ENCODE data around the gene PEX16. TPM values are rescaled to one million over a fixed set of nuclear protein-coding genes. Genes with fewer than 3 reads are reported as not detected.
"Not testable (repeated sequence)": the region's sequence is repeated elsewhere in the genome, so short reads cannot be mapped to it uniquely, and the experiment has no call there.

Gene PEX16
- total RNA-seq, 1 donor from 2014 or later, result 77.7 TPM

DNA sequence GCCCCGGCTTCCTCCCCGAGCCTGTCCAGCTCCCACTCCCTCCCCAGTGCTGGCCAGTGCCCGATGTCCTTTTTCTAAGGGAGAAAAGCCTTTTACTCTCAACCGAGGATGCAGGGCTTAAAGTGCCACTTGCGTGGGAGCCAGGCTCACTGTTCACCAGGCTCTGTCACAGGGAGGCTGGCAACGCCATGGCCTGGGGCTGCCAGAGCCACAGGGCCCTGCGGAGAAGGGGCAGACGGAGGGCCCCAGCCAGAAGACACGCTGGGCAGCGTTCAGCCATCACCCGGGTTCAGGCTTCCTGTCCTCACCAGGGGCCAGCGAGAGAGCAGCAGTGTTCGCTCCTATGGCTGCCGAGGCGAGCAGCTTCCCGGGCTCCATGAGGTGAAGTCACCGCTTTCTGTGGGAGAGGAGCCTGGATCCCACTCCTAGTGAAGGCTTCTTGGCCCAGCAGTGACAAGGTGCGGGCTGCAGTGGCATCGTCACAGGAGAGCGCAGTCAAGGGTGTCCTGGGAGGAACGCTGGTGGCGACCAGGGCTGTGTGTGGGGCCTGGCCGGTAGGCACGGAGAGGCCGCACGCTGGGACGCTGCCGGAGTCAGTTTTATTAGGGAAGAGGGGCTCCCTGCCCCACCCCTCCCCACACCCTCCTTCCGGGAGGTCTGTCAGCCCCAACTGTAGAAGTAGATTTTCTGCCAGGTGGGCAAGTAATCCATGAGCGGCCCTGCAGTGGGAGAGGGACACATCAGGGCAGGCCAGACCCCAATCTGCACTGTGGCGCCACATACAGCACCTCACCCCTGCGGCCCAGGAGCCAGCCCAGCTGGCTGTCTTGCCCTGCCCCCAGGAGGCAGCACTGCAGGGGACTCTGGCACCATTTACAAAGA lies 7.8 kb downstream of the PEX16 start:
- TF ChIP-seq, protein P1, sequence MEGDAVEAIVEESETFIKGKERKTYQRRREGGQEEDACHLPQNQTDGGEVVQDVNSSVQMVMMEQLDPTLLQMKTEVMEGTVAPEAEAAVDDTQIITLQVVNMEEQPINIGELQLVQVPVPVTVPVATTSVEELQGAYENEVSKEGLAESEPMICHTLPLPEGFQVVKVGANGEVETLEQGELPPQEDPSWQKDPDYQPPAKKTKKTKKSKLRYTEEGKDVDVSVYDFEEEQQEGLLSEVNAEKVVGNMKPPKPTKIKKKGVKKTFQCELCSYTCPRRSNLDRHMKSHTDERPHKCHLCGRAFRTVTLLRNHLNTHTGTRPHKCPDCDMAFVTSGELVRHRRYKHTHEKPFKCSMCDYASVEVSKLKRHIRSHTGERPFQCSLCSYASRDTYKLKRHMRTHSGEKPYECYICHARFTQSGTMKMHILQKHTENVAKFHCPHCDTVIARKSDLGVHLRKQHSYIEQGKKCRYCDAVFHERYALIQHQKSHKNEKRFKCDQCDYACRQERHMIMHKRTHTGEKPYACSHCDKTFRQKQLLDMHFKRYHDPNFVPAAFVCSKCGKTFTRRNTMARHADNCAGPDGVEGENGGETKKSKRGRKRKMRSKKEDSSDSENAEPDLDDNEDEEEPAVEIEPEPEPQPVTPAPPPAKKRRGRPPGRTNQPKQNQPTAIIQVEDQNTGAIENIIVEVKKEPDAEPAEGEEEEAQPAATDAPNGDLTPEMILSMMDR (IDR thresholded peaks at IDR 0.05), result no peak
- H3K36me3 Mint-ChIP-seq (ENCODE audit: low read depth), result peaks cover 46% of the 10 kb centered on the region
- ATAC-seq (ENCODE audit: low read depth), result no peak
- H3K4me3 Mint-ChIP-seq, result no peak overlapping the region
- no peak for DNase-seq
- ChIA-PET POLR2A (interaction anchor here (2.5 kb wide), 1 partner anchor 8 kb away, joined by 8 read pairs; the partner anchor contains the start of gene PEX16), CTCF (no interaction called here)
- no peaks in the 10 kb centered on the region for H3K9me3 Mint-ChIP-seq
- H3K27me3 Mint-ChIP-seq, result no peaks in the 10 kb centered on the region
- H3K27ac Mint-ChIP-seq, result no peak overlapping the region
- intact Hi-C loops (cut with micrococcal nuclease), result no loop called here
- H3K4me1 Mint-ChIP-seq, result peaks cover 14% of the 10 kb centered on the region

DNA sequence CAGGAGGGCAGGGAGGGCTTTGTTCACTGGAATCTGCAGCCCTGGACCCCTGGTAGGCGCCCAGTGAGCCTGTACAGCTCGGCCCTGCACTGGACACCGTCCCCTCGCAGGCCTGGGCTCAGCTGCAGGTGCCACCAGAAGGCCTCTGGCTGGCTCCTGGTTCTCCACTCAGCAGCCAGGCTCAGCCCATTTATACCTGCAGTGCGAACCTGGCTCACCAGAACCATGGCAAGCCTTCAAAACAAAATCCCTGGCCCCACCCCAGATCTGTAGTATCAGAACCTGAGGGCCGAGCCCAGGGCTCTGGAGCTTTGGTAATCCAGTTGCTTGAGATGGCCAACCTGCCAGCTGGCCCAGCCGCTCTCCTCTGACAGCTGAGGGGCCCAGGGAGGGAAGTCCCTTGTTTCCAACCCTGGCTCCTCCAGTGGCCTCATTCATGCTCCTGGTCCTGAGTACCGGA lies 9.7 kb downstream of the PEX16 start:
- ATAC-seq (ENCODE audit: low read depth), result no peak
- TF ChIP-seq, protein P1 (IDR thresholded peaks at IDR 0.05), result no peak
- ChIA-PET CTCF (no interaction called here), POLR2A (interaction anchor here (0.6 to 2.5 kb wide), 3 partner anchors 10 to 754 kb away, joined by 6 to 14 read pairs (median 8); partner anchors contain the start of gene PEX16)
- peaks cover 14% of the 10 kb centered on the region for H3K4me1 Mint-ChIP-seq
- H3K9me3 Mint-ChIP-seq, result no peaks in the 10 kb centered on the region
- no peak overlapping the region for H3K27ac Mint-ChIP-seq
- intact Hi-C loops (cut with micrococcal nuclease), result no loop called here
- no peaks in the 10 kb centered on the region for H3K27me3 Mint-ChIP-seq
- H3K36me3 Mint-ChIP-seq (ENCODE audit: low read depth), result peaks cover 29% of the 10 kb centered on the region
- DNase-seq, result no peak
- no peak overlapping the region for H3K4me3 Mint-ChIP-seq

DNA sequence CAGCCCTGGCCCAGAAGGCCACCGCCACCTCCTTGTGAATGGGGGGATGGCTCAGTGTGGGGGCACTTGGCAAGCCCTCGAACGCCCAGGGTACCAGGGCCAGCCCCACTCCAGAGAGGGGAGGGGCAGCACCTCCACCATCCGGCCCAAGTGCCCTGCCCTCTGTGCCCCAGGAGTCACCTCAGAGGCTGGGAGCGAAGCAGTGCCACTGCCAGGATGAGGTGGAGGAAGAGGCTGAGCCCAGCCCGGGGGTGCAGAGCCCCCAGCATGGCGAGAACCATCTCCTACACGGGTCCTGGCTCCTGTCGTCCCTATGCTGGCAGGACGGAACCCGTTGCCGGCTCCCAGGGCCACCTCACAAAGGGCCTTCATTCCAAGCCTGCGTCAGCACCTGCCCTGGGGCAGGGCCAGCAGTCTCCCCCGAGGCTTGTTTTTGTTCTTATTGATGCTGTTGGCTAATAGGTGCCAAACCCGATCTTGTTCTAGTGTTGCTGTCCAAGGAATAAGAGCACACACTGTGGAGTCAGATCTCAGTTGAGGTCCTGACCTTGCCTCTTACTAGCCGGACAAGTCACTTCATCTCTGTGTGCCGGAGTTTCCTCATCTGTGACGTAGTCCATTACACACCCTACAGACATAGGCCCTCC lies 10.6 kb downstream of the PEX16 start, which contains the start of gene FREY1:
FREY1 (minus strand) TSS at position 307 of the 647 bp plus-strand sequence; CDS start at position 281, 26 bp downstream.
- H3K27ac Mint-ChIP-seq, result peak within 1 kb of the TSS; percentile 66
- ATAC-seq (ENCODE audit: low read depth), result no peak
- no peaks in the 10 kb centered on the region for H3K27me3 Mint-ChIP-seq

DNA sequence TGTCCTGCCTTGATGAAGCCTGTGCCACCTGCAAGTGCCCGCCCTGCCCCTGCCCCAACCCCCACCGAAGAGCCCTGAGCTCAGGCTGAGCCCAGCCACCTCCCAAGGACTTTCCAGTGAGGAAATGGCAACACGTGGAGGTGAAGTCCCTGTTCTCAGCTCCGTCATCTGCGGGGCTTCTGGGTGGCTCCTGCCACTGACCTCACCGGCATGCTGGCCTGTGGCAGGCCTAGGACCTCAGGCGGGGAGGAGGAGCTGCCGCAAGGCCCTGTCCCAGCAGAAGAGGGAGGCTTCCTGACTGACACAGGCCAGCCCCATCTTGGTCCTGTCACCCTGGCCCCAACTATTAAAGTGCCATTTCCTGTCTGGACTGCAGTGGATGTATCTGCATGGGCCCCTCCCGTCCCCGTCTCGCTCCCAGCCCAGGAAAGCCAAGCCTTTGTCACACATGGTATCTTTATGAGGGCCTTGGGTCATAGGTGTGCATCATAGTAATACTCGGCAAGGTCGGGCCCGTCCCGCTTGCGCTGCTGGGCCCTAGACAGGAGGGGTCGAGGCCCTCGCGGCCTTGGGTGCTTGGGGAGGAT lies 11.5 kb downstream of the PEX16 start:
- CTCF ChIA-PET, result no interaction called here
- peaks cover 21% of the 10 kb centered on the region for H3K36me3 Mint-ChIP-seq (ENCODE audit: low read depth)
- POLR2A ChIA-PET, result no interaction called here
- H3K9me3 Mint-ChIP-seq, result no peaks in the 10 kb centered on the region
- peaks cover 14% of the 10 kb centered on the region for H3K4me1 Mint-ChIP-seq
- intact Hi-C loops (cut with micrococcal nuclease), result no loop called here
- peak overlapping the region; percentile 66 for H3K27ac Mint-ChIP-seq
- no peak overlapping the region for H3K4me3 Mint-ChIP-seq
- DNase-seq (no peak), ATAC-seq (ENCODE audit: low read depth) (peak; percentile 11)
- TF ChIP-seq, protein P1 (IDR thresholded peaks at IDR 0.05), result no peak
- no peaks in the 10 kb centered on the region for H3K27me3 Mint-ChIP-seq

More for the DNA sequence above, 10.6 kb downstream of the PEX16 start, which contains the start of gene FREY1:
- CTCF ChIA-PET, result no interaction called here
- TF ChIP-seq, protein P1 (IDR thresholded peaks at IDR 0.05), result no peak
- POLR2A ChIA-PET, result interaction anchor here (0.6 to 2.5 kb wide), 2 partner anchors 11 to 755 kb away, joined by 6 to 8 read pairs; partner anchors contain the start of gene PEX16
- Mint-ChIP-seq H3K4me1 (peaks cover 14% of the 10 kb centered on the region), H3K9me3 (no peaks in the 10 kb centered on the region), H3K4me3 (no peak within 1 kb of the TSS), H3K36me3 (ENCODE audit: low read depth) (peaks cover 28% of the 10 kb centered on the region)
- intact Hi-C loops (cut with micrococcal nuclease), result no loop called here
- no peak for DNase-seq

DNA sequence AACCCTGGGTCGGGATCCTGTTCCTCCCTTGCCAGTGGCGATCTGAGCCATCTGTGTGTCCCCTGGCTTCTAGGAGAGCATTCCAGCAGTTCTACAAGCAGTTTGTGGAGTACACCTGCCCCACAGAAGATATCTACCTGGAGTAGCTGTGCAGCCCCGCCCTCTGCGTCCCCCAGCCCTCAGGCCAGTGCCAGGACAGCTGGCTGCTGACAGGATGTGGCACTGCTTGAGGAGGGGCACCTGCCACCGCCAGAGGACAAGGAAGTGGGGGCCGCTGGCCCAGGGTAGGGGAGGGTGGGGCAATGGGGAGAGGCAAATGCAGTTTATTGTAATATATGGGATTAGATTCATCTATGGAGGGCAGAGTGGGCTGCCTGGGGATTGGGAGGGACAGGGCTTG lies 12.1 kb downstream of the PEX16 start:
- peak; percentile 39 for ATAC-seq (ENCODE audit: low read depth)
- H3K4me3 Mint-ChIP-seq; intact Hi-C loops (cut with micrococcal nuclease): not testable (repeated sequence)

More for the DNA sequence above, 12.1 kb downstream of the PEX16 start:
- Mint-ChIP-seq H3K4me1 (peaks cover 14% of the 10 kb centered on the region), H3K36me3 (ENCODE audit: low read depth) (peaks cover 16% of the 10 kb centered on the region)
- DNase-seq, H3K27me3 Mint-ChIP-seq, H3K27ac Mint-ChIP-seq, CTCF ChIA-PET, H3K9me3 Mint-ChIP-seq: not testable (repeated sequence)
- POLR2A ChIA-PET, result interaction anchor here (0.7 kb wide), 1 partner anchor 20 kb away, joined by 3 read pairs; no protein-coding TSS in a partner anchor
